Body of pancreas (tissue), 4 donors: ENCODE measurements around the gene FCN1.

ENCODE experiments used
- POLR2A ChIP-seq, 3 donors: fragments of 450-650 bp; IDR thresholded peaks; one replicate each; pipeline ENCODE4 v1.6.1; 2016; ENCODE audit warnings: antibody characterized with exemption in 3 of 3, mild to moderate bottlenecking in 2 of 3
- TF ChIP-seq, protein P1 (sequence below), 7 experiments: fragments of 450-650 bp in 4 of 7; fragments of 200-600 bp in 3 of 7; sonication (generic) in 3 of 7; IDR thresholded peaks; one replicate each; pipeline ENCODE4 v1.5.1; 2016 to 2019; ENCODE audit warnings: antibody characterized with exemption in 7 of 7

DNA sequence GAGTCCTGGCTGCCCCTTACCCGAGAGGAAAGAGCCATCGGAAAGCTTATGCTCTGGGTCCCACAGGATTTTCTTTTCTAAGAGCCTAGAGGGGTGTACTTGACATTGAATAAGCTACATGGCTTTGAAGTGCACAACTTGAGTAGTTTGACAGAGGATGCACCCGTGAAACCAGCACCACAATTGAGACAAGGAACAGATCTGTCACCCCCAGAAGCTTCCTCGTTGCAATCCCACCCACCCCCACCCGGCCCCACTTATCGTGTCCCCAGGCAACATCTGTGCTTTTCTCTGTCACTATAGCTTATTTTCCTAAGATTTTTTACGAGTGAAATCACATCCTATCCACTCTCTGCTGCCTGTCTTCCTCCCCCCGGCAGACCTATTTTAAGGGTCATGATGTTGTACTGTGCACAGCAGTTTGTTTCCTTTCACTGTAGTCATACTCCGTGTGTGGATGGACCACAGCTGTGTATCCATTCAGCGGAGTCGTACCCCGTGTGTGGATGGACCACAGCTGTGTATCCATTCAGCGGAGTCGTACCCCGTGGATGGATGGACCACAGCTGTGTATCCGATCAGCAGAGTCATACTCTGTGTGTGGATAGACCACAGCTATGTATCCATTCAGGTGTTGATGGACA is 45.9 kb downstream of the FCN1 start:
- no peak for TF ChIP-seq POLR2A (IDR thresholded peaks at IDR 0.05)
- TF ChIP-seq, protein P1, sequence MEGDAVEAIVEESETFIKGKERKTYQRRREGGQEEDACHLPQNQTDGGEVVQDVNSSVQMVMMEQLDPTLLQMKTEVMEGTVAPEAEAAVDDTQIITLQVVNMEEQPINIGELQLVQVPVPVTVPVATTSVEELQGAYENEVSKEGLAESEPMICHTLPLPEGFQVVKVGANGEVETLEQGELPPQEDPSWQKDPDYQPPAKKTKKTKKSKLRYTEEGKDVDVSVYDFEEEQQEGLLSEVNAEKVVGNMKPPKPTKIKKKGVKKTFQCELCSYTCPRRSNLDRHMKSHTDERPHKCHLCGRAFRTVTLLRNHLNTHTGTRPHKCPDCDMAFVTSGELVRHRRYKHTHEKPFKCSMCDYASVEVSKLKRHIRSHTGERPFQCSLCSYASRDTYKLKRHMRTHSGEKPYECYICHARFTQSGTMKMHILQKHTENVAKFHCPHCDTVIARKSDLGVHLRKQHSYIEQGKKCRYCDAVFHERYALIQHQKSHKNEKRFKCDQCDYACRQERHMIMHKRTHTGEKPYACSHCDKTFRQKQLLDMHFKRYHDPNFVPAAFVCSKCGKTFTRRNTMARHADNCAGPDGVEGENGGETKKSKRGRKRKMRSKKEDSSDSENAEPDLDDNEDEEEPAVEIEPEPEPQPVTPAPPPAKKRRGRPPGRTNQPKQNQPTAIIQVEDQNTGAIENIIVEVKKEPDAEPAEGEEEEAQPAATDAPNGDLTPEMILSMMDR (IDR thresholded peaks at IDR 0.05), result no peak
